ENCODE data around the gene IGF2R. TPM values are rescaled to one million over a fixed set of nuclear protein-coding genes. Genes with fewer than 3 reads are reported as not detected.

The IGF2R gene
- total and polyA plus RNA-seq, 2 experiments from 2014 or later = 61.2 to 132 TPM

GRCh38 chr6:159959976-159960384 lies 8.9 kb upstream of the IGF2R start:
- H3K27me3 ChIP-seq = peaks cover 17% of the 10 kb centered on the region
- no peaks in the 10 kb centered on the region for H3K9me3 ChIP-seq (ENCODE audit: low read depth)
- H4K20me1 ChIP-seq (ENCODE audit: insufficient read depth, poor library complexity, severe bottlenecking) = no peaks in the 10 kb centered on the region
- no peak overlapping the region for H3K4me2 ChIP-seq
- TF ChIP-seq EZH2phosphoT487 (IDR thresholded peaks at IDR 0.05; ENCODE audit: low read depth, severe bottlenecking, unreplicated experiment) (no peak), CTCF (IDR thresholded peaks at IDR 0.05; ENCODE audit: poor library complexity) (no peak), EZH2 (IDR thresholded peaks at IDR 0.05; ENCODE audit: borderline replicate concordance) (no peak)
- 71% methylated on average over 3 of the region's 3 CpGs for WGBS (ENCODE audit: low lambda C conversion rate, missing lambda C conversion rate)
- DNase-seq (ENCODE audit: low spot score) = no peak
- no peaks in the 10 kb centered on the region for H3K36me3 ChIP-seq (replicated peaks; ENCODE audit: insufficient read depth, low read depth)
- no peaks in the 10 kb centered on the region for H3K9me2 ChIP-seq (replicated peaks; ENCODE audit: insufficient read depth)
- no peak overlapping the region for H2AFZ ChIP-seq
- no peaks in the 10 kb centered on the region for H3K4me1 ChIP-seq (ENCODE audit: insufficient read depth)
- no peak overlapping the region for H3K27ac ChIP-seq
- H3K79me2 ChIP-seq = no peaks in the 10 kb centered on the region
- H3K4me3 ChIP-seq = no peak overlapping the region

- no peaks in the 10 kb centered on the region for H4K20me1 ChIP-seq (ENCODE audit: insufficient read depth, poor library complexity, severe bottlenecking)
- no peak overlapping the region for H2AFZ ChIP-seq
- no peaks in the 10 kb centered on the region for H3K36me3 ChIP-seq (replicated peaks; ENCODE audit: insufficient read depth, low read depth)
- DNase-seq (ENCODE audit: low spot score) = no peak
- H3K9me3 ChIP-seq (ENCODE audit: low read depth) = no peaks in the 10 kb centered on the region
- no peaks in the 10 kb centered on the region for H3K4me1 ChIP-seq (ENCODE audit: insufficient read depth)
- H3K4me3 ChIP-seq = no peak overlapping the region
- TF ChIP-seq EZH2 (IDR thresholded peaks at IDR 0.05; ENCODE audit: borderline replicate concordance) (no peak), CTCF (IDR thresholded peaks at IDR 0.05; ENCODE audit: poor library complexity) (no peak), EZH2phosphoT487 (IDR thresholded peaks at IDR 0.05; ENCODE audit: low read depth, severe bottlenecking, unreplicated experiment) (no peak)
- no peaks in the 10 kb centered on the region for H3K79me2 ChIP-seq
- 81% methylated on average over 6 of the region's 6 CpGs for WGBS (ENCODE audit: low lambda C conversion rate, missing lambda C conversion rate)
- H3K9me2 ChIP-seq (replicated peaks; ENCODE audit: insufficient read depth) = no peaks in the 10 kb centered on the region
- no peak overlapping the region for H3K4me2 ChIP-seq
- H3K27me3 ChIP-seq = peaks cover 21% of the 10 kb centered on the region
- H3K27ac ChIP-seq = no peak overlapping the region
These were observed 8.4 kb upstream of the IGF2R start for GRCh38 chr6:159960485-159960884.

DNA sequence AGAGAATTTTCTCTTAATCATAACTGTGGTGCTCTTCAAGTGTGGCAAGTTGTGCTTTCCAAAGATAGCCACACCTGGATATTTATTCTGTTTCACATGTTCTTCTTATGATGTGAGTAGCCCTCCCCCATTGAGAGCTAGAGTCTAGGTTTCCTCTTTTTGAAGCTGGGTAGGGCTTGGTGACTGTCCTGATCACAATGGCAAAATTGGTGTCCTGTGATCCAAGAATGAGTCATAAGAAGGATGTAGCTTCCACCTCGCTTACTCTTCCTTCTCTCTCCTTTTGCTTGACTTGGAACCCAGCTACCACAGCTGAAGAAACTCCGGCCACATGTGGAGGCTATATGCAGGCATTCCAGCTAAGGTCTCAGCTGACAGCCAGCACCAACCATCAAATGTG lies 7.4 kb upstream of the IGF2R start:
- H3K27ac ChIP-seq = no peak overlapping the region
- no peaks in the 10 kb centered on the region for H4K20me1 ChIP-seq (ENCODE audit: insufficient read depth, poor library complexity, severe bottlenecking)
- no peaks in the 10 kb centered on the region for H3K9me3 ChIP-seq (ENCODE audit: low read depth)
- no peak overlapping the region for H3K4me3 ChIP-seq
- 89% methylated on average over 2 of the region's 2 CpGs for WGBS (ENCODE audit: low lambda C conversion rate, missing lambda C conversion rate)
- no peaks in the 10 kb centered on the region for H3K79me2 ChIP-seq
- TF ChIP-seq CTCF (IDR thresholded peaks at IDR 0.05; ENCODE audit: poor library complexity) (no peak), EZH2phosphoT487 (IDR thresholded peaks at IDR 0.05; ENCODE audit: low read depth, severe bottlenecking, unreplicated experiment) (no peak)
- no peak overlapping the region for H2AFZ ChIP-seq
- H3K36me3 ChIP-seq (replicated peaks; ENCODE audit: insufficient read depth, low read depth) = no peaks in the 10 kb centered on the region
- DNase-seq (ENCODE audit: low spot score) = no peak
- no peaks in the 10 kb centered on the region for H3K9me2 ChIP-seq (replicated peaks; ENCODE audit: insufficient read depth)
- H3K4me2 ChIP-seq = no peak overlapping the region
- peaks cover 21% of the 10 kb centered on the region for H3K27me3 ChIP-seq
- H3K4me1 ChIP-seq (ENCODE audit: insufficient read depth) = no peaks in the 10 kb centered on the region

- Histone ChIP-seq H2AFZ (no peak overlapping the region), H4K20me1 (ENCODE audit: insufficient read depth, poor library complexity, severe bottlenecking) (no peaks in the 10 kb centered on the region), H3K4me2 (no peak overlapping the region), H3K36me3 (replicated peaks; ENCODE audit: insufficient read depth, low read depth) (no peaks in the 10 kb centered on the region), H3K9me3 (ENCODE audit: low read depth) (no peaks in the 10 kb centered on the region), H3K9me2 (replicated peaks; ENCODE audit: insufficient read depth) (no peaks in the 10 kb centered on the region), H3K4me1 (ENCODE audit: insufficient read depth) (peaks cover 2% of the 10 kb centered on the region), H3K27me3 (peaks cover 21% of the 10 kb centered on the region), H3K27ac (no peak overlapping the region), H3K4me3 (no peak overlapping the region), H3K79me2 (no peaks in the 10 kb centered on the region)
- DNase-seq (ENCODE audit: low spot score) = no peak
- TF ChIP-seq CTCF (IDR thresholded peaks at IDR 0.05; ENCODE audit: poor library complexity) (no peak), EZH2phosphoT487 (IDR thresholded peaks at IDR 0.05; ENCODE audit: low read depth, severe bottlenecking, unreplicated experiment) (no peak), EZH2 (IDR thresholded peaks at IDR 0.05; ENCODE audit: borderline replicate concordance) (no peak)
- whole genome bisulfite sequencing (ENCODE audit: low lambda C conversion rate, missing lambda C conversion rate) = 84% methylated on average over 3 of the region's 3 CpGs
These were observed 5.8 kb upstream of the IGF2R start for GRCh38 chr6:159963111-159963510.
